ENCODE measurements around the gene WDR77. TPM values are rescaled to one million over a fixed set of nuclear protein-coding genes. Genes with fewer than 3 reads are reported as not detected.

The WDR77 gene
- total RNA-seq, 1 experiment from 2014 or later: 67.9 TPM

DNA sequence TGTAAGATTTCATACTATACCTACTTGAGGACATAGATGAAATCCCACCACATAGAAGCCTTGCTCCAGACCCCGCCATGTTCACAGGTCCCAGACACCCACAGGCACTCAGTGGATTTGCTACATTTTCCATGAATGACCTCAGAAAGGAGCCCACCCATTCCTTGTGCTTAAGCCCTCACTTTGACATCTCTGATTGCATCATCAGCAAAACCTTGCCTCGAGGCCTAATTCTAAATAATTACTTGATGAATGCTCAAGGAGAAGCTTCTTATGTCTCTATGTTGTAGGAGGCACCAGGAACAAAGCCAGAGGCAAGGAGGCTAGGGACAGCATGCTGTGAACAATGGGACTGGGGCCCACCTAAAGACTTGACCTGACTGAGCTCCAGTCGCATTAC, 33.6 kb downstream of the WDR77 start:
- Histone ChIP-seq H3K4me1 (ENCODE audit: insufficient read depth, low read length, poor library complexity, severe bottlenecking) (no peaks in the 10 kb centered on the region), H3K4me3 (ENCODE audit: low read depth, low read length, poor library complexity, severe bottlenecking) (no peak overlapping the region), H3K27me3 (replicated peaks; ENCODE audit: insufficient read depth, low read depth, low read length, poor library complexity) (peaks cover 22% of the 10 kb centered on the region), H3K9me3 (ENCODE audit: low read depth, low read length, poor library complexity, severe bottlenecking) (no peaks in the 10 kb centered on the region), H3K36me3 (ENCODE audit: insufficient read depth, low read length, poor library complexity, severe bottlenecking) (no peaks in the 10 kb centered on the region), H3K27ac (ENCODE audit: low read depth, low read length, poor library complexity, severe bottlenecking) (no peak overlapping the region)
- TF ChIP-seq, protein P1, sequence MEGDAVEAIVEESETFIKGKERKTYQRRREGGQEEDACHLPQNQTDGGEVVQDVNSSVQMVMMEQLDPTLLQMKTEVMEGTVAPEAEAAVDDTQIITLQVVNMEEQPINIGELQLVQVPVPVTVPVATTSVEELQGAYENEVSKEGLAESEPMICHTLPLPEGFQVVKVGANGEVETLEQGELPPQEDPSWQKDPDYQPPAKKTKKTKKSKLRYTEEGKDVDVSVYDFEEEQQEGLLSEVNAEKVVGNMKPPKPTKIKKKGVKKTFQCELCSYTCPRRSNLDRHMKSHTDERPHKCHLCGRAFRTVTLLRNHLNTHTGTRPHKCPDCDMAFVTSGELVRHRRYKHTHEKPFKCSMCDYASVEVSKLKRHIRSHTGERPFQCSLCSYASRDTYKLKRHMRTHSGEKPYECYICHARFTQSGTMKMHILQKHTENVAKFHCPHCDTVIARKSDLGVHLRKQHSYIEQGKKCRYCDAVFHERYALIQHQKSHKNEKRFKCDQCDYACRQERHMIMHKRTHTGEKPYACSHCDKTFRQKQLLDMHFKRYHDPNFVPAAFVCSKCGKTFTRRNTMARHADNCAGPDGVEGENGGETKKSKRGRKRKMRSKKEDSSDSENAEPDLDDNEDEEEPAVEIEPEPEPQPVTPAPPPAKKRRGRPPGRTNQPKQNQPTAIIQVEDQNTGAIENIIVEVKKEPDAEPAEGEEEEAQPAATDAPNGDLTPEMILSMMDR (conservative IDR thresholded peaks at IDR 0.05; ENCODE audit: low read depth, low read length): no peak
- no peak for TF ChIP-seq EZH2 (IDR thresholded peaks at IDR 0.05; ENCODE audit: borderline replicate concordance, low read depth, low read length, poor library complexity, severe bottlenecking)
- ChIA-PET POLR2A (ENCODE audit: low non-redundant PET) (no interaction called here), CTCF (no interaction called here)
- intact Hi-C loops (cut with micrococcal nuclease; ENCODE audit: unreplicated experiment): no loop called here
- no peak for DNase-seq (ENCODE audit: low spot score)
- BruUV-seq (replicated peaks): no TSS peak

DNA sequence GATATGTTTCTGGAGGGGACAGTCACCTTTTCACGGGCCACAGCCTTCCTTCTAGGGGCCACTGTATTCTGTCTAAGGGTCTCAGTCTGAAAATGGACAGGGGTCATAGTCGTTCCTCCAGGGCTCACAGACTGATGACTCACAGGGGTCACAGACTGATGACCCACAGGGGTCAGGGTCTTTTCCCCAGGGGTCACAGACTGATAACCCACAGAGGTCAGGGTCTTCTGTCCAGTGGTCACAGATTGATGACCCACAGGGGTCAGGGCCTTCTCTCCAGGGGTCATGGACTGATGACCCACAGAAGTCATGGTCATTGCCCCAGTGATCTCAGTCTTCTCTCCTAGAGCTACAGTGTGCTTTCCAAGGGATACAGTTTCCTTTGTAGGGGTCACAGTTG, 34.3 kb downstream of the WDR77 start:
- Histone ChIP-seq H3K9me3 (ENCODE audit: low read depth, low read length, poor library complexity, severe bottlenecking) (no peaks in the 10 kb centered on the region), H3K36me3 (ENCODE audit: insufficient read depth, low read length, poor library complexity, severe bottlenecking) (no peaks in the 10 kb centered on the region), H3K4me1 (ENCODE audit: insufficient read depth, low read length, poor library complexity, severe bottlenecking) (no peaks in the 10 kb centered on the region), H3K27ac (ENCODE audit: low read depth, low read length, poor library complexity, severe bottlenecking) (no peak overlapping the region), H3K27me3 (replicated peaks; ENCODE audit: insufficient read depth, low read depth, low read length, poor library complexity) (peaks cover 21% of the 10 kb centered on the region), H3K4me3 (ENCODE audit: low read depth, low read length, poor library complexity, severe bottlenecking) (no peak overlapping the region)
- TF ChIP-seq EZH2 (IDR thresholded peaks at IDR 0.05; ENCODE audit: borderline replicate concordance, low read depth, low read length, poor library complexity, severe bottlenecking): no peak
- TF ChIP-seq, protein P1 (conservative IDR thresholded peaks at IDR 0.05; ENCODE audit: low read depth, low read length): no peak
- ChIA-PET CTCF (no interaction called here), POLR2A (ENCODE audit: low non-redundant PET) (no interaction called here)
- intact Hi-C loops (cut with micrococcal nuclease; ENCODE audit: unreplicated experiment): no loop called here
- no peak for DNase-seq (ENCODE audit: low spot score)
- BruUV-seq (replicated peaks): no TSS peak

DNA sequence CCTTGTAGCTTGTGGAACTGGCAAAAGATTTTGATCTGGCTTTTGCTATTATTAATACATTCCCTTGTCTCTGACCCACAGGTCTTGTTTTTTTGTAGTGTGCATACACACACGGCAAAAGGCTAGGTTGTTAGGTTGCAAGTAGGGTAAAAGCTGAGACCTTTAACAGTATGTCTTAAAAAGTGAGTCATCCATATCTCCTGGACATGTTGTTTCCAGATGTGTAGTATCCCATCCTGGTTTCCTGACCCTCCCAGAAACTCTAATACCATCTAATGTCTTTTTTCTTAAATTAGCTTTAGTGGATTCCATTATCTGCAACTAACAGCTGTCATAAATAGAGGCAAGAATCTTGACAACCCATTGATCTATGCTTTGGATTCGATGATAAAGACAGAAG, 36.2 kb downstream of the WDR77 start:
- H3K4me3 ChIP-seq (ENCODE audit: low read depth, low read length, poor library complexity, severe bottlenecking): no peak overlapping the region
- H3K27me3 ChIP-seq (replicated peaks; ENCODE audit: insufficient read depth, low read depth, low read length, poor library complexity): peaks cover 12% of the 10 kb centered on the region
- CTCF ChIA-PET: no interaction called here
- no peak for TF ChIP-seq EZH2 (IDR thresholded peaks at IDR 0.05; ENCODE audit: borderline replicate concordance, low read depth, low read length, poor library complexity, severe bottlenecking)
- TF ChIP-seq, protein P1 (conservative IDR thresholded peaks at IDR 0.05; ENCODE audit: low read depth, low read length): no peak
- no peaks in the 10 kb centered on the region for H3K9me3 ChIP-seq (ENCODE audit: low read depth, low read length, poor library complexity, severe bottlenecking)
- intact Hi-C loops (cut with micrococcal nuclease; ENCODE audit: unreplicated experiment): no loop called here
- no peaks in the 10 kb centered on the region for H3K36me3 ChIP-seq (ENCODE audit: insufficient read depth, low read length, poor library complexity, severe bottlenecking)
- no TSS peak for BruUV-seq (replicated peaks)
- DNase-seq (ENCODE audit: low spot score): no peak
- POLR2A ChIA-PET (ENCODE audit: low non-redundant PET): no interaction called here
- no peak overlapping the region for H3K27ac ChIP-seq (ENCODE audit: low read depth, low read length, poor library complexity, severe bottlenecking)
- H3K4me1 ChIP-seq (ENCODE audit: insufficient read depth, low read length, poor library complexity, severe bottlenecking): no peaks in the 10 kb centered on the region

All from A673 (cell line).